ENCODE data around the gene CEP85L. TPM values are rescaled to one million over a fixed set of nuclear protein-coding genes. Genes with fewer than 3 reads are reported as not detected.

The CEP85L gene
- total RNA-seq, 1 donor from 2014 or later, result 11.0 TPM

GRCh38 chr6:118548613-118549012 is 102.8 kb downstream of the CEP85L start:
- Histone ChIP-seq H3K36me3 (no peaks in the 10 kb centered on the region), H3K27me3 (ENCODE audit: low read depth) (no peaks in the 10 kb centered on the region), H3K27ac (no peak overlapping the region), H3K4me1 (peaks cover 7% of the 10 kb centered on the region), H3K4me3 (no peak overlapping the region), H3K9me3 (no peaks in the 10 kb centered on the region)
- DNase-seq, result no peak
- no peak for ATAC-seq
- no peak for TF ChIP-seq CTCF (IDR thresholded peaks at IDR 0.05)
- intact Hi-C loops (cut with DNase I), result no loop called here

DNA sequence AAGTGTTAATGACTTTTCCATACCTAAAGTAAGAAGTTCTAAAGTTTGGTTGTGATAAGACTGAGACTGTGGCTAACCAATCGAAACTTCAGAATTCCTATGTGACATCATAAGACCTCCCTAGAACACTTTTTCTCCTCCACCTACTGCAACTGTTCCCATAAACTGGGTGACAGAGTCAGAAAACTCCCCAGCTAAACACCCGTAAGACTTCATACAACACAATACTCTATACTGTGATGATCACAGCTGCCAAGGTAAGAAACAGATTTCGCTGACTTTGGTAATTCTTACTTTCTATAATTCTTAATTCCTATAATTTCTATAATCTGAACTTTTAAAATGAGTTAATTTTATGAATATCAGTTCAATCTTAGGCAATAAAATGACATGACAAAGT is 103.3 kb downstream of the CEP85L start, which contains the start of gene PLN:
Gene PLN, plus strand, starts transcription at position 161 of the 400 bp plus-strand sequence. CDS start 10,626 bp downstream, outside the sequence.
- no peak within 1 kb of the TSS for H3K4me3 ChIP-seq
- no peak within 1 kb of the TSS for H3K27ac ChIP-seq
- TF ChIP-seq CTCF (IDR thresholded peaks at IDR 0.05), result no peak
- ATAC-seq (no peak), DNase-seq (no peak)
- no peaks in the 10 kb centered on the region for H3K36me3 ChIP-seq
- no peaks in the 10 kb centered on the region for H3K9me3 ChIP-seq
- intact Hi-C loops (cut with DNase I), result no loop called here
- no peaks in the 10 kb centered on the region for H3K27me3 ChIP-seq (ENCODE audit: low read depth)
- H3K4me1 ChIP-seq, result peaks cover 7% of the 10 kb centered on the region

GRCh38 chr6:118546880-118547218 is 104.5 kb downstream of the CEP85L start:
- no peaks in the 10 kb centered on the region for H3K9me3 ChIP-seq
- H3K36me3 ChIP-seq, result no peaks in the 10 kb centered on the region
- no peak for ATAC-seq
- no peak for TF ChIP-seq CTCF (IDR thresholded peaks at IDR 0.05)
- H3K4me3 ChIP-seq, result no peak overlapping the region
- no peak for DNase-seq
- no peaks in the 10 kb centered on the region for H3K27me3 ChIP-seq (ENCODE audit: low read depth)
- no peak overlapping the region for H3K27ac ChIP-seq
- peaks cover 7% of the 10 kb centered on the region for H3K4me1 ChIP-seq
- intact Hi-C loops (cut with DNase I), result no loop called here

- no peaks in the 10 kb centered on the region for H3K9me3 ChIP-seq
- H3K36me3 ChIP-seq, result no peaks in the 10 kb centered on the region
- no peak overlapping the region for H3K4me3 ChIP-seq
- no peaks in the 10 kb centered on the region for H3K27me3 ChIP-seq (ENCODE audit: low read depth)
- no peak for TF ChIP-seq CTCF (IDR thresholded peaks at IDR 0.05)
- intact Hi-C loops (cut with DNase I), result no loop called here
- H3K27ac ChIP-seq, result no peak overlapping the region
- ATAC-seq, result no peak
- DNase-seq, result no peak
- H3K4me1 ChIP-seq, result peaks cover 7% of the 10 kb centered on the region
These were observed 105.1 kb downstream of the CEP85L start for GRCh38 chr6:118546164-118546879.

DNA sequence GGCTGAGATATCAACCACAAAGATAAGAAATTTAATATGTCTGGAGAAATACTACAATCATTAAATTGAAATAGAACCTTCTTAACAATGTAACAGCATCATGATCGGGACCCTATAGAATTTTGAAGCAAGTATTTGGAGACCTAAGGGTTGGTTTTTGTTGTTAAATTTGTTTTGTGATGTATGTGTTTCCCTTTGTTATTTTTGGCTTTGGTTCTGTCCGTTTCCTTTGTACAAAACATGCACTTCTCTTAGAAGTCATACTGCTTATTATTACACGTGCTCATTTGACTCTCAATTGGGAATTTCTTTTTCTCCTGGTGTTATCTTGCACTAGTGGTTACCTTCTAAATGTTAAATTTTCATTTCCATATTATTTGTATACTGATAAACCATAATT is 107.3 kb downstream of the CEP85L start:
- TF ChIP-seq CTCF (IDR thresholded peaks at IDR 0.05), result no peak
- no peak for ATAC-seq

More for the DNA sequence above, 107.3 kb downstream of the CEP85L start:
- H3K27ac ChIP-seq, result no peak overlapping the region
- no peak overlapping the region for H3K4me3 ChIP-seq
- intact Hi-C loops (cut with DNase I), result no loop called here
- no peaks in the 10 kb centered on the region for H3K4me1 ChIP-seq
- H3K9me3 ChIP-seq, result no peaks in the 10 kb centered on the region
- no peaks in the 10 kb centered on the region for H3K27me3 ChIP-seq (ENCODE audit: low read depth)
- H3K36me3 ChIP-seq, result no peaks in the 10 kb centered on the region
- DNase-seq, result no peak

Data from lower lobe of right lung (tissue), 2 donors.